Measurements from ENCODE around the gene VCAN.

- TF ChIP-seq GATA2 (IDR thresholded peaks at IDR 0.05; ENCODE audit: low read depth, low read length) (no peak), GATA3 (IDR thresholded peaks at IDR 0.05; ENCODE audit: low read depth, low read length) (no peak)
These were observed 99.4 kb downstream of the VCAN start for GRCh38 chr5:83570916-83571315.
